Measurements from ENCODE around the gene CATSPER3.

CATSPER3 gene

DNA sequence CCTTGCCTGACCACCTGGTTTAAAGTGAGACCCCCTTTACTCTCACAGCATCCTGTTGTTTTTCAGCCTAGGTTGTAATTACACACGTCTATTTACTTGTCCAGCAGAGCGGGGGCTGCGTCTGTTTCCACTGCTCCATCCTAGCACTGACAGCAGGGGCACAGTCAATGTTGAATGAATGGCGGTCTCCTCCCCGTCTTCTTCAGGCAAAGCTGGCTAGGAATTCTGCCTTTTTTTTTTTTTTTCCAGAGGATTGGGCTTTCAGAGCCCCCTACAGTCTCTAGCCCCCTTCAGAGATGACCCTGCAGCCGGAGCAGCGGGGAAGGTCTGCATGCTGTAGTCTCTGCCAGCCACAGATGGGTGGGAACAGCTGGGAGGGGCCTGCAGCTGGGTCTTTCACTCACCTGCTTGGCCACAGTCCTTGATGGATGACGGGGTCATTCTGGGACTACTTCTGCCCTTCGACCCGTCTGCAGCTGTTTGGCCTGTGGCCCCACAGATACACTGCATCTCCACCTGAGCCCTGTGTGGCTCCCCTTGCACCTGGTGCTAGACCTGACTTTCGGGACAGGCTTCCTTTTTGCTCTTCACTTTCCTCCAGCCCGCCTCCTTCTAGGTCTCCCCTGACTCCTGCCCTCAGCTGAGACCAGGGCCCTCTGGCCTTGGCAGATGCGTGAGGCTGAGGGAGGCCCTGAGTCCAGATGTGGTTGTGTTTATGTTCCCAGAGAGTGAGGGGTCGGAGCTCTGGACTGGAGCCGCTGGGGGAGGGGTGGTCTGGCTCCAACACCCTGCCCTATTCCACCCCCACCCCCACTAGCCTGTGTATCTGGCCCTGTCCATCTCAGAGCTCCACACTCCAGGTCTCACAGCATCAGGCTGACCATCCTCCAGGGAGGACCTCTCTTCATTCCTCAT, 58.3 kb downstream of the CATSPER3 start:
- DNase-seq = no peak
- TF ChIP-seq GATA1 (IDR thresholded peaks at IDR 0.05; ENCODE audit: low read depth, low read length) (no peak), POLR2A (IDR thresholded peaks at IDR 0.05; ENCODE audit: low read length) (no peak)

DNA sequence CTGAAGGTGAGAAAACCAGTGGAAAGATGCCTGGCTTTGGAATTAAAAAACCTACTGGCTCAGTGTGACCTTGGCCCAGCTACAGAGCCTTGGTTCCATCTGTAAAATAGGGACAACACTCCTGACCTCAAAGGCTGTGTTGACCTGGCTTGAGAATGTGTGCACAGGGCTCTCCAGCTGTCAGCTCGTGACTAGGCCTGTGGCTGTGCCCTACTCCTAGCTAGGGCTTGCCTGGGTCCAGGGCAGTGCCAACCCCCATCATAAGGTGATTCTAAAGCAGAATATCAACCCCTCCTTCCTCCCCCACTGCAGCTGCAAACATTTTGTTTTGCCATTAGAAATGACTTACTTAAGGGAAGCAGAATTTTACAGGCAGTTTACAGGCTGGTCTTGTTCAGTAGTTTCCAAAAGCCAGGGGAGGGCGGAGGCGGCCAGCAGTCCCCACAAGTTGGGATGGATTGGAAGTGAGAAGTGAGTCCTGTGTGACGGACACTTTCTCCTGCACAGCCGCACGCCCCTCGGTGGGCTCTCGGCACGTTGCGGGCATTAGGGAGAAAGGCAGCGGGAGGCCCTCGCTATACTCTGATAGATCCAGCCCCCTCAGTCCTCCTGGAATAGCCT, 59.0 kb downstream of the CATSPER3 start:
- no peak for DNase-seq
- TF ChIP-seq POLR2A (IDR thresholded peaks at IDR 0.05; ENCODE audit: low read length) (no peak), GATA1 (IDR thresholded peaks at IDR 0.05; ENCODE audit: low read depth, low read length) (no peak)

DNA sequence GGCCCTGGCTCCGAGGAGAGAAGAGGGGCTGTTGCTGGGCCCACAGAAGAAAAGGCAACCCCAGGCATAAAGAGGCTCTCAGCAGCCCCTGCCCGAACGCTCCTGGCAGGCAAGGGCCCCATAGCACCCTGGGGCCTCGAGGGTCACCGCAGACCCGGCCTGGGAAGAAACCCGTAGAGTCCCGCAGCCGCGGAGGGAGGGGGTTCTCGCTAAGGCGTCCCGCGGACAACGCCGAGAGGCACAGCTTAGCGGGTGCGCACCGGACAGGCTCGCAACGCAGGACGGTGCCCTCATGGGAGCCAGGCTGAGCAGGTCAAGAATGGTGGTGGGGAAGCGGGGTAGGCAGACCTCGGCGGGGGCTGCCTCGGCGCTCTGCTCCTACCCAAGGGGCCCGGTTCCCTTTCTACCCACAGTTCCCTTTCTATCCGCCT, 59.6 kb downstream of the CATSPER3 start:
- no peak for DNase-seq
- no peak for TF ChIP-seq POLR2A (IDR thresholded peaks at IDR 0.05; ENCODE audit: low read length)
- no peak for TF ChIP-seq GATA1 (IDR thresholded peaks at IDR 0.05; ENCODE audit: low read depth, low read length)

DNA sequence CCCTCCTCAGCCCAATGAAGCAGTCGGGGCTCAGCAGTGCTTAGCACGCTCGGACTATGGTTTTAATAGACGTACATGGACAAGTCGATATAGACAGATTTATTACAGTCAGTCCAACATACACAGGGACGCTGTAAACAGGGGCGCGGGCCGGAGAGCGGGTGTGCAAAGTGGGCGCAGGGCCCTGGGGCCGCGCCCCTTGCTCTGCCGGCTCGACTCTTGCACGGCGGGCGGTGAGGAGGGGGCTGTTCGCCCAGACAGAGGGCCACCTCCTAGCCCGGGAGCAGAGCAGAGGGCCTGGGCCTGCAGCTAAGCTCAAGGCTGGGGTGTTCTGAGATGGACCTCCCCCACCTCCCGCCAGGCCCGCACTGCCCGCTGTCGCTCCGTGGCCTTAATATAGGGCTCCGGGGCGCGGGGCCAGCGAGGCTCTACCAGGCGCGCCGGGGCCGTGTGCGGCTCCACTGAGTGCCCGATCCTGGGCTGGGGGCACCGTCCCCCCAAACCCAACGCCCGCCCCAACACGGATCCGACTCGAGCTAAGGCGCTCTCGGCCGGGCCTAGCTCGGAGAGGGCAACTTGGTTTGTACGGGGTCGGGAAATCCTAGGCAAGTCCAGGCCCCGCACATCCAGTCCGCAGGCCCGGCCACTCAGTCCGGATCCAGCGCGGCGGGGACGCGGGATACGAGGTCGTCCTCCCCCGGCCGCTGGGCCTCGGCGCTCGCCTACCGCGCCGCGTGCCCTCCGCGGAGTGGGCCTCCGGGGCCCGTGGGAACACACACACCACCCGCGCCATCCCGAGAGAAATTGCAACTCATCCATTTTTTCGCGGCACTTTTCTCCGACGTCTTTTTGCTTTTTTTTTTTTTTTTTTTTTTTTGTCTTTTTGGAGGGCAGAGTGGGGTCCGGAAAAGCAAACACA, 60.2 kb downstream of the CATSPER3 start:
- no peak for DNase-seq
- TF ChIP-seq POLR2A (IDR thresholded peaks at IDR 0.05; ENCODE audit: low read length) (no peak), GATA1 (IDR thresholded peaks at IDR 0.05; ENCODE audit: low read depth, low read length) (no peak)

DNA sequence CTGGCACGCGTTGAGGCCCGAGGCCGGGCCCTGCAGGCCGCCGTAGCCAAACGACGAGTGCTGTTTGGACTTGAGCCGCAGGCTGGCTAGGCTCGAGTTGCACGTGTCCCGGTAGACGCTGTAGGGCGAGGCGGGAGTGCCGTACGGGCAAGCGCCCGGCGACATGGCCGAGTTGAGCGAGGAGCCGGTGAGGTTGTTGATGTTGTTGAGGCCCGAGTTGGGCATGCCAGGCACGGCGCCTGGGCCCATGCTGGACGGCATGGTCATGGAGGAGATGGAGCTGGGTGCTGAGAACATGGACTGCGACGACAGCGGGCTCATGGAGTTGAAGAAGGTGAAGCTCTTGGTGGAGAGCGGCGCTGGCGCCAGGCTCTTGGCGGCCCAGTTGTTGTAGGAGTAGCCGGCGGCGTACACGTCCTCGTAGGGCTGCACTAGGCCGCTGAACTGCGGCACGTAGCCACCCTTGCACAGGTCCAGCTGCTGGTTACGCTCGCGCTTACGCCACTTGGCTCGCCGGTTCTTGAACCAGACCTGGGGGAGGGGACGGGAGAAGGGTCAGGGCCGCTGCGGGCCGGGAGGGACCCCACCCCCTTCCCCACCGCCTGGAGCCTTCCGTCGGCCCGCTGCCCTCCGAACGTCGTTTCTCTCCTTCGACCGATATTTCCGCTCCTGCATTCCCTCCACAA, 61.2 kb downstream of the CATSPER3 start:
- DNase-seq = peak; percentile 24 to 43

DNA sequence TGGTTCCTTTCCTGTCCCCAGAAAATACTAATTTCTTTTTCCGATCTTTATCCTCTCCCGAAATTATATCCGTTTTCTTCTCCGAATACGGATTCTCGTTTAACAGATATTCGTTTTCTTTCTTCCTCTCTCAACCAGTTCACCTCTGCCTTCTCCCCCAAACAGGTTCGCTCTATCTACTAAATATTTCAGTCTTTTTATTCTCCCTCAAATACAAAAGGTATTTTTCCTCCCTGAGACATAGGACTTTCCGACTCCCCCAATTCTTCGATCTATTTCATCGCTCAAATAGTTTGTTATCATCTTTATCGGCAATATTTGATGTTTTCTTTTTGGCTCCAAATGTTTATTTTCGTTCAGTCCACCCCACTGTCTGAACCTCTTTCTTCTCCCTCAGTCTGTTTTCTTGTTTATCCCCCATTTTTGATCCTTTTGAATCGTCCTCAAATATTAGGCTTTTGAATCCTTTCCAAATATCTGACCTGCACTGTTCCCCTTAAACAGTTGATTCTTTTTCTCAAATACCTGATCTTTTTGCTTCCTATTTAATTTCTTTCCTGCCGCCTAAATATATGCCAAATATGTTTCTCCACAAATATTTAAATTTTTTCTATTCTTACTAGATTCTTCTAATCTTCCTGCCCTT, 61.9 kb downstream of the CATSPER3 start:
- peak in 1 of 2 experiments; percentile 18 for DNase-seq
- TF ChIP-seq GATA1 (IDR thresholded peaks at IDR 0.05; ENCODE audit: low read depth, low read length) = no peak
- TF ChIP-seq POLR2A (IDR thresholded peaks at IDR 0.05; ENCODE audit: low read length) = no peak

More for the DNA sequence above, 61.2 kb downstream of the CATSPER3 start:
- TF ChIP-seq GATA1 (IDR thresholded peaks at IDR 0.05; ENCODE audit: low read depth, low read length) = no peak
- no peak for TF ChIP-seq POLR2A (IDR thresholded peaks at IDR 0.05; ENCODE audit: low read length)

DNA sequence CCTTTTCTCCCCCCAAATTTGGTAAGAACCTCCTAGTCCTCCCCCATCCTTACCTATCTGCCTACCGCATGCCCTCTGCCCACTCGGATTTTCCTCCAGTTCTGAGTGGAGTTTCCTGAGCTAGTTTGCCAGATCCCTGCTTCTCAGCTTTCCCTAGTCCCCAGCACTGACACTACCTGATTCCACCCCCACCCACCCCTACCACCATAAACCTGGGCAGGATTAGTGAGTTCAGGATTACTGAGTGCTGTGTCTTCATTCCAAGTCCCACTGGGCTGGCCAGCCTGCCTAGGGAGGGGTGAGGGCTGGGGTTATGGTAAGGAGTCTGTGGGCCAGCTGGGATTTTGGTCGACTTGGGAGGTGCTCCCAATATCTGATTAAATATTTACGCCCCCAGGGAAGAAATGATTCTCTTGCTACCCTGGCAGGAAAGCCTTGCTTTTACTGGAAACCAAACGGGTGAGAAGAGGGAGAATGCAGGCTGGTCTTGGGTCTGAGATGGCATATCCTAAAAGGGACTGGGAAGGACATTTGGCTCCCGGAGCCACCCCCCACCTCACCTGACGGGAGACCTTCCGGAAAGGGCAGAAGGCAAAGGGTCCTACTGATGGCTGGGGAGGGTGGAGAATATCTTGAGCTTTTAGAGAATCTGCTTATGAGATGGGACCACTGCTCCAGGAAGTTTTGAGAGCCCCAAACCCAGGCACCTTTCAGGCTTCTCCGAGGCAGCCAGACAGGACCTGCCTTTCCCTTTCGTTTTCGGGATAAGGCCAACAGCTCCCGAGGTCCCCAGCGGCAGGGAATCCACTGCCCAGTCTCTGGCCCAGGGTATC, 62.6 kb downstream of the CATSPER3 start:
- TF ChIP-seq POLR2A (IDR thresholded peaks at IDR 0.05; ENCODE audit: low read length) (no peak), GATA1 (IDR thresholded peaks at IDR 0.05; ENCODE audit: low read depth, low read length) (no peak)
- DNase-seq = peak in 1 of 2 experiments; percentile 28

DNA sequence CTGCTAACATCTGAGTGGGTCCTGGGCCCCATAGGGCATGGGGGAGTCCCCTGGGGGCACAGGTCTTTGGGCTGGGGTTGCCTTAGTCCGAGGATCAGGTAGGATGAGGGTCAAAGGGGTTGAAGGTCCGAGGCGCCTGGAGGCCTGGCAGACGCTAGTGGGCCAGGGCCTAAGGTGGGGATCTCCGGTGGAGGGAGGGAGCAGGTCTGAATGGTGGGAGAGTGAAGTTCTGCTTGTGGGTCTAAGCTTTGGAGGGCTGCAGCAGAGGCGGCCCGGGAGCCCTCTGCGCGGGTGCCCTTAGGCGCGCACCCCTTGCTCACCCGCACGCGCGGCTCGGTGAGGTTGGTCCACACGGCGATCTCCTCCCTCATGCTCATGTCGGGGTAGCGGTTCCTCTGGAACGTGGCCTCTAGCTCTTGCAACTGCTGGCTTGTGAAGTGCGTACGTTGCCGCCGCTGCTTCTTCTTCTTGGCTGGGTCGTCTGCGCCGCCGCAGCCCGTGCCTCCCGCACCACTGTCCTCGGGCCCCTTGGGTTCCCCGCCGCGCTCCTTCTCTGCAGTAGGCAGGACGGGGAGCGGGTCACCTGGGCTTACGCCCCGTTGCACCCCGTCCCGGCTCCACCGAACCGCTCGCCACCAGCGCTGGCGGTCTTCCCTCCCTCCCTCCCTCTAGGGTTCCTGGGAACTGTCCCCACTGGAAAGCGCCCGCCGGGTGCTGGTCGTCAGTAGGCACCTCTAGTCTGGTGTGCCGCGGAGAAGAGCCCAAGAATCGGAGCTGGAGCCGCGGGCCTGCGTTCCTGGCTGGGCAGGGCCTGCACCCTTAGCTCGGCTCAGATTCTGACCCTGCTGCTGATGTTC, 63.5 kb downstream of the CATSPER3 start:
- DNase-seq = peak; percentile 15 to 28
- TF ChIP-seq GATA1 (IDR thresholded peaks at IDR 0.05; ENCODE audit: low read depth, low read length) = no peak
- no peak for TF ChIP-seq POLR2A (IDR thresholded peaks at IDR 0.05; ENCODE audit: low read length)

DNA sequence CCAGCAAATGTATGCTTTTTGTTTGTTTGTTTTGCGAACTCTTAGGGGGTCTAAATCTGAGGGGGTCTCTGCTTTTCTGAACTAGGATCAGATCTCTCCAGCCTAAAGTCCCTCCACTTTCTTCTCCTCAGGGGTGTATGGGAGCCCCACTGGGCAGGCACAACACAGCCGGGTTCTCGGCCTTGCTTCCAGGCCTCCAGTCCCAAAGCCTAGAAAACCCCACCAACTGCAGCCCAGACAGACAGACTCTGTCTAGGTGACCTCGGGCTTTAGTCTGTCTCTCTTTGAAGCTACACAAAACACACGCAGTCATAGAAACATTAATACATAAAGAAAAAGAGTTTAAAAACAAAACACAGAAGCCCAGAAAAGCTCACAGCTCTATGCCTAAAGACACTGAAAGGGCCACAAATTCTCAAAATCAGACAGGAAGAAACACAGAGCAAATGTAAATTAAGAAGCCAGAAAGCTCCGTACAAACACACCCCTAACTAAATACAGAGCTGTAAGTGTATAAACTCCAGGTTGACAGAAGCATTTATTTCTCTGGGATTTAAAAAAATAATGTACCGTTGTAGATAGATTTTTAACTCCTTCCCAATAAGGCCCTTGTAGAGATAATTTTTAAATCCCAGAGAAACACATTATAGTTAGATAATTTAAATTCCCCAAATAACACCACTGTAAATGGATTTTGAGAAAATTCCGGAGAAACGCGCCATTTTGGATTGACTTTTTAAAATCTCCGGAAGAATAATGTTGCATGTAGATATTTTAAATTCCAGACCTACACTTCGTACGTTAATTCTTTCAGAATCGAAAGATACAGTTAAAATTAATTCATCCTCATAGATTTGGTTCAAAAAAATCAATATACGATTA, 64.3 kb downstream of the CATSPER3 start:
- TF ChIP-seq GATA1 (IDR thresholded peaks at IDR 0.05; ENCODE audit: low read depth, low read length) (no peak), POLR2A (IDR thresholded peaks at IDR 0.05; ENCODE audit: low read length) (no peak)
- DNase-seq = peak in 1 of 2 experiments; percentile 26

DNA sequence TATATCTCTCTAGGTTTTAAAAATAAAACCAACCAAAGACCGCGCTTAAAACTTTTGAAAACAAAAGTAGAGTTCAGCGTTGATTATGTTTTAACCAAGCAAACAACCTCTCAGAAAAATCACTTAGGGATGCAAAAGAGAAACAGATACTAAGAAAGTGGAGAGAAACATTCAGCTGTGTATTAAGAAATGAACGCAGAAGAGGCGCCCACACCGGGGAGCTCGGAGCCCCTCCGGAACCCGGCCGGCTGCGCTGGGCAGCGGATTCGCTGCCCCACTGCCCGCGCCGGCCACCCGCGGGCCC, 64.9 kb downstream of the CATSPER3 start:
- DNase-seq = peak in 1 of 2 experiments; percentile 37
- TF ChIP-seq POLR2A (IDR thresholded peaks at IDR 0.05; ENCODE audit: low read length) = no peak
- TF ChIP-seq GATA1 (IDR thresholded peaks at IDR 0.05; ENCODE audit: low read depth, low read length) = no peak

Data from erythroblast (primary cell).